GM18511 (cell line): ENCODE data around the gene NLRP12.
"Not testable (repeated sequence)": the region's sequence is repeated elsewhere in the genome, so short reads cannot be mapped to it uniquely, and the experiment has no call there.

Source experiments
- ATAC-seq: cut with Tn5 transposase; IDR thresholded peaks from one replicate; pipeline ENCODE4 v1.9.1; 2021; ENCODE audit warnings: mild to moderate bottlenecking, moderate library complexity; ENCODE audit not compliant: unreplicated experiment

NLRP12 gene

GRCh38 chr19:53824134-53824611 lies at the start of gene NLRP12:
Gene NLRP12, minus strand, starts transcription at chr19:53824314. Its CDS starts 140 bp downstream, at chr19:53824174.
- no peak for ATAC-seq

- no peak for ATAC-seq
Observed at GRCh38 chr19:53872762-53873161, 48.6 kb upstream of the NLRP12 start.

- no peak for ATAC-seq
Observed at GRCh38 chr19:53871454-53871853, 47.3 kb upstream of the NLRP12 start.

GRCh38 chr19:53870485-53870844 lies 46.4 kb upstream of the NLRP12 start:
- no peak for ATAC-seq

- not testable (repeated sequence) for ATAC-seq
Observed at GRCh38 chr19:53869805-53870484, 45.8 kb upstream of the NLRP12 start.

- ATAC-seq: peak; percentile 54
Observed at GRCh38 chr19:53868892-53869804, 45.0 kb upstream of the NLRP12 start.

GRCh38 chr19:53868091-53868891 lies 44.2 kb upstream of the NLRP12 start:
- no peak for ATAC-seq

GRCh38 chr19:53867225-53868090 lies 43.3 kb upstream of the NLRP12 start, which contains the start of gene MYADM:
Gene MYADM, plus strand, starts transcription at chr19:53867883. Its CDS starts 5,647 bp downstream, at chr19:53873530.
- peak; percentile 63 for ATAC-seq

GRCh38 chr19:53866865-53867224 lies 42.7 kb upstream of the NLRP12 start:
- no peak for ATAC-seq

- peak; percentile 26 for ATAC-seq
Observed at GRCh38 chr19:53865918-53866864, 42.1 kb upstream of the NLRP12 start.

GRCh38 chr19:53865523-53865917 lies 41.4 kb upstream of the NLRP12 start:
- ATAC-seq: no peak

GRCh38 chr19:53864308-53864836 lies 40.3 kb upstream of the NLRP12 start:
- no peak for ATAC-seq

- no peak for ATAC-seq
Observed at GRCh38 chr19:53853707-53854106, 29.6 kb upstream of the NLRP12 start.

GRCh38 chr19:53849237-53849676 lies 25.1 kb upstream of the NLRP12 start:
- no peak for ATAC-seq

GRCh38 chr19:53847555-53847954 lies 23.4 kb upstream of the NLRP12 start:
- ATAC-seq: no peak

GRCh38 chr19:53844849-53845246 lies 20.7 kb upstream of the NLRP12 start:
- ATAC-seq: no peak

- ATAC-seq: not testable (repeated sequence)
Observed at GRCh38 chr19:53840914-53841313, 16.8 kb upstream of the NLRP12 start.

GRCh38 chr19:53840241-53840640 lies 16.1 kb upstream of the NLRP12 start:
- ATAC-seq: not testable (repeated sequence)

- not testable (repeated sequence) for ATAC-seq
Observed at GRCh38 chr19:53838446-53838845, 14.3 kb upstream of the NLRP12 start.
